ENCODE results near the gene LRP1B.

Gene LRP1B

DNA sequence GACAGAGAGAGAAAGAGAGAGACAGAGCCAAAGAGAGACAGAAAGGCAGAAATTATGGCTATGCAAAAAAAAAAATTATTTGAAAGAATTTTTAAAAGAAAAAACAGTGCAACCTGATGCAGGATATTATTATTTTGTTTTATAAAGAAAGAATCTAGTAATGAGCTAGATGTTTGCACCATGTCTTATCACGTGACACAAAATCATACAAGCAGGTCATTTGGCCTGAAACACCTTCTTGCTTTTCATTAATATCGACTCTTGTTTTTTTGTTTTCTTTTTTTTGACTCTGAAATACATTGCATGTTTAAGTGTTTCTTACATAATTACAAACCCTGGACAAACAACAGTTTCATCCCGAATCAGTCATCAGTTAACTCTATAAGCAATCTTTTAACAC lies 606.0 kb downstream of the LRP1B start:
- in situ Hi-C loops (cut with MboI; ENCODE audit: low sequenced_read_pairs), result no loop called here

DNA sequence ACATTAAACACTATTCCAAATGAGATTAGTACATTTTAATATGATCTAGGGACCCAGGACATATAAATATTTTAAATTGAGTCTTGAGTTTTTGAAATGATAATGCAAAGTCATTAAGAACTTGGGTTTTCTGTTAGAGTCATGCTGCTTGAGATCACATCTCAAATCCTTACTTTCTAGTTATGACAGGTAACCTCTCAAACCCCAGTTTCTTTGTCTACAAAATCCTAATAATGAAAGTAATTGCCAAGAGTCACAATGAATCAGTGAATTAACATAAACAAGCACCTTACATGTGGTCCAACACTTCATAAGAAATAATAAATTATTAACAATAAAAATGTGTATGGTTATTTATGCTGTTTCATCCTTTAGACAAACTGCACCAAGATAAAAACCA lies 607.6 kb downstream of the LRP1B start:
- in situ Hi-C loops (cut with MboI; ENCODE audit: low sequenced_read_pairs), result no loop called here

DNA sequence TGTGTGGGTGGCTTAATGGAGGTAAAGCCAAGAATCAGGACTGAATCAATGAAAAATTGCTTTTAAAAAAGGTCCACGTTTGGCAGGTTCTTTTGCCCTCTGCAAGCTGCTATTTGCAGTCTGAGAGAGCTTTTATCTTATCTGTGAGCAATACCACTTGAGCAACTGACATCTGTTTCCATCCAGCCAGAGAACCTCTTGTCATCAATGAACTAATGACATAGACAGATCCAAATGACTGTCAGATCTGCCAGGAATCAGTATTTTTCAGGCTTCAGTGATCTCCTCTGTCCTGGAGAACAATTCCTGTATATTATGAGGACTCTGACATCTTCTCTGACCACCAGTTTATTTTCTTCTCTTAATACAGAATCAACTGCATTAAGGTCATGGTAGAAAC lies 608.1 kb downstream of the LRP1B start:
- in situ Hi-C loops (cut with MboI; ENCODE audit: low sequenced_read_pairs), result no loop called here

DNA sequence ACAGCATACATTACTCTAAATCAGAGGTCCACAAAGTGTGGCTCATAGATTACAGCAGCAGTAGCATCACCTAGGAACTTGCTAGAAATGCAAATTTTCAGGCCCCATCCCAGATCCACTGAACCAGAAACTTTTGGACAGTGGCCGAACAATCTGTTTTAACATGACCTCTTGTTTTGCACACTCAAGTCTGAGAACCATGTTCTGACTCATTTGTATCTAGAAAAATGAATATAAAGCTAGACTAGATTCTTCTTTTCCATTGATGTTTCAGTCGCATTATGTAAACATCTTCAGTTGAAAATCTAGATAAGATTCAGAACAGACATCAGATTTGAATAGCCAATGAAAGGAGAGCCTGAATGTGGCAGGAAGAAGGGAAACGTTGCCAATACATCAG lies 608.8 kb downstream of the LRP1B start:
- in situ Hi-C loops (cut with MboI; ENCODE audit: low sequenced_read_pairs), result no loop called here

DNA sequence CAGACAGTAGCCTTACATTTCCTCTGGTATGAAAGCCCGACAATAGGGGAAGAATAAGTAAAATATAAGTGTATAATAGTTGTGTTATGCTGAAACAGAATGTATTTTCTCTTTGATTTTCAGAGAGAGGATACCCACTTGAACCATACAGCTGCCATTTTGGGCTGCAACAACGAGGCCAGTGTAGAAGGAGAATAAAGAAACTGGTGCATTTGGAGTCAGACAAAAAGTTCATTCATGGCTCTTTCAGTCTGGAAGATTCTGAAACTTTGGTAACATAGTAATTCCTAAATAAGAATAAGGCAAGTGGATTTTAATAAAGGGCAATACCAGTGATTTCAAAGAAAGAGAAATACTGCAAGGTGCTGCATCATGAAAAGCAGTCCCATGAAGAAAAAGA lies 610.9 kb downstream of the LRP1B start:
- in situ Hi-C loops (cut with MboI; ENCODE audit: low sequenced_read_pairs), result no loop called here

DNA sequence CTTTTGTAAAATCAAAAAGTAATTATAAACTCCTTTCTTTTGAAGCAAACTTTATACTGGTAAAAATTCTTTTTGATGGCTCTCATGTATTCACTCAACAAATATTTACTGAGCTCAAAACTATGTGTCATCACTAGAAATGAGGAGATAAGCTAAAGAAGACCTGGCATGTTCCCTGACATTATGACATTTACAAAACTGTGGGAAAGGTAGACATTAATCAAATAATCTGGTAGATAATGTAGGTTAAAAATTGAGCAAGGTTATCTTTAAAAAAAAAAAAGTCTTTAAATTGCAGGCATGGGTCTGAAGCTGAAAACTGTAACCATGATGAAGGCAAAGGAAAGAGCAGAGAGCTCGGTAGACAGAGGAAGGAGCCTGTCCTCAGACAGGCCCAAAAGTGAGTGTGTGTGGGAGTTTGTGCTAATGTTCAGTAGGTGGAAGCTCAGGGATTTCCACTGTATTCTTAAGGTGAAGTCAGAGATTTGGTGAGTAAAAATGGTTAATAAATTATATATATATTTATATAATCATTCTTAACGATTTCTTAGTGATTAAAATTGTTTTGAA lies 612.9 kb downstream of the LRP1B start:
- in situ Hi-C loops (cut with MboI; ENCODE audit: low sequenced_read_pairs), result no loop called here

DNA sequence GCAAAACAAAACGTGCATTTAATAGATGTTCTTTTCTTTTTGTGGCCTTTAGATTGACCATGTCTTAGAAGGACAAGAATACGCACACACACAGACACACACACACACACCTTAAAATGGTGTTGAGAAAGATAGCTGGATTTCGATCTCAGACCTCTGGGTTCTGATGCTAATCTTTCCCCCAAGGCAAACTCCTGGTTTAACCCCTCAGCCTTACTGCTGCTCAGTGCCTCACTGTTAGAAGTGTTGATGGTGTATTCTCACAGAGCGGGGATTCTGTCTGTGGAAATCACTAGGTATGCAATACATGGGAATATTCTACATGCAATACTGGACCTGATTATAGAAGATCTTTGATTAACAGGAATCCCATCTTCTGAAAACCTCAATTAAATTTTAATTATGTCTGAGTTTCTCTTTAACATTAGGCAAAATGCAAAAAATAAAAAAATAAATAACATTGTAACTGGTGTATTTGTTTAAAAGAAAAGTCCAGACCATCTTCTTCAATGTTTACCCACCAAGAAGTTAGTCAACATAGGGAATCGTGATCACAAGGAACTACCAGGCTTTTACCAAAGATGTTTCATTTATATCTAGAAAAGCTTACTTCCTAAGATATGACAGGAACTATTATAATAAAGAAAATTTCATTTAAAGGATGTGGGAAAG lies 613.5 kb downstream of the LRP1B start:
- in situ Hi-C loops (cut with MboI; ENCODE audit: low sequenced_read_pairs), result no loop called here

DNA sequence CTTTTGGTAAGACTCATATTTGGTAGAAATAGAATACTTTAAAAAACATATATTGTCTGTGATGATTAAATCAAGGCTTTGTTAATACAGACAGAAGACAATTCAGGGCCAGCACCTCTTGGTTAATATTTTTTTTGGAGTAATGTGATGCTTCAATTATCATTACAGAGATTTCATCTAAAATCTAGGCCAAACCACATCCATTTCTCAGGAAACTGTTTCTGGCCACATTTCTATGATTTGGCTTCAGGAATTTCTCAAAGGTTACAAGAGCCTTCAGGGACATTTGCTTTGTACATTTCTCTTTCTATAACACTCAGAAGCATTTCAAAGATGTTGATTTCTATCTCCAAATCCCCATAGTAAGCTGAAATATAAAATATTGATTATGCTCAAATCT lies 614.9 kb downstream of the LRP1B start:
- in situ Hi-C loops (cut with MboI; ENCODE audit: low sequenced_read_pairs), result no loop called here

DNA sequence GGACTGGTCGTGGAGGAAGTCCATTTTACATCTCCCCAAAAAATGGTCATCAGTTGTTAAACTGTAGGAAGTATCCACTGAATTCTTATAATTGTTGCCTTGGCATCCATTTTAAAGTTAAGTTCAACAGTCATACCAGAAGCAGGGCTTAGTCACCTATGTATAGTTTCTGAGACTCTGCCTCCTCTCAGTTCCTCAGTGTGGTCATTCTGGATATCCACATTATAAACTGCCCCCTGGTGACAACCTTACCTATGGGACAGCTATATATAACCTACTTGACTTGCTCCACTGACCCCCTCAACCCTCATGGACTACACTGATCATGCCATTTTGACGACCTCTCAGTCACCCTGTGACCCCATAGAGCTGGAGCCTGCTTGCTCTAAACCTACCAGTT lies 617.0 kb downstream of the LRP1B start:
- in situ Hi-C loops (cut with MboI; ENCODE audit: low sequenced_read_pairs), result no loop called here

DNA sequence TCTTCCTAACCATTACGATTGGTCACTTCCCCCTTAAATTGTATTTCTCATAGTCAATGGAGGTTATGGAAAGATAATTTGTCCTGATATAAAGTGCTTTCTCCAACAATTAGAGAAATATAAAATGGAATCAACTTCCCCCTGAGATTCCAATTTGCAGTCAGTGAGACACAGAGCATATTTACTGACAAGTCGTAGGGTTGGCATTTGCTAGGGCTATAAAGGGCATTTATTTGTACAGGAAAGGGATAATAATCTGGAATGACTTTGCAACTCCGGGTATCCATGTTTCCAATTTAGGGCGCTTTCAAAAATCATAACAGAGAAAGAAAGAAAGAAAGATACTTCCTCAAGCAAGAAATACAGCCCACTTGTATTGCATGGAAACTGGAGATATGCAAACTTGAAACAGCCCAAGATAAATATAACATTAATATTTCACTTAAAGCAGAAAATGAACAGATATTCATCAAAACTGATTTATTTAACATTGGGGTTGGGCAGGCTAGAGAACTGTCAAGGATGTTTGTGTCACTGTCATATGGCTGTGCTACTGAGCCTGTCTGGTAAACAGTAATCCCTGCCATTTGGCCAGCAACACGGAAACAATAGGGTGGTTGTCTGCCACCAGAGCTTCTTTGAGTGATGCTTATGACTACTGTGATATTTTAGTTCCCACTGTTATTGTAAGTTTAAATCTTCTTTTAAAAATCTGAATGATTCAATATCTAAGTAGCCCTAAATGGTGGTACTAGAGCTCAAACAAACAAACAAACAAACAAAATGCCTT lies 621.8 kb downstream of the LRP1B start:
- in situ Hi-C loops (cut with MboI; ENCODE audit: low sequenced_read_pairs), result no loop called here

DNA sequence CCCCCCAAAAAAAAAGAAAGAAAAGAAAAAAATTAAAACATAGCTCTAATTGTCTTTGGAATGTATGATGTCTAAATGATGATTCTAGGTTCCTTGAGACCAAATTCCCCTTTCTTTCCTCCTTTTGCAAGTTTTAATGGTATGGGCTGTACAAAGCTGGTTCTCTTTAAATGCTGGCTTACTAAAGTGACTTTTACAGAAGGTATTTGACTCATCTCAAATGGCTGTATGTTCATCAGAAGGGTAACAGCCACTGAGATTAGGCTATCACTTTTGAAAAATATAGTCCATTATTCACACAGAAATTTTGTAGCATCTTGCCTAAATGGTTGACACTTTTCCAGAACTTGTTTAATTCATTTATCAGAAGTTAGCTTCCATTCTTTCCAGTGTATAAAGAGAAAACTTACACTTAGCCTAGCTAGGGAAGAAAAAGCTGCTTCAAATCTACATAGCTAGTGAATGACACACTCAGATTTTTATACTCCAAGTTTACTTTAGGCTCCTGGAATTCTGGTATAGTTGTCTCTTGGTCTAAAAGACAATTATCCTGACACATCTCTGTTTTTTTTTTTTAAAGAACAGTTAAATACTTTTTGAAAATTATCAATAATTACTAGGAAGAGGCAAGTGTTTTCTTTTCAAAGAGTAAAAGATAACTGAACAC lies 622.6 kb downstream of the LRP1B start:
- in situ Hi-C loops (cut with MboI; ENCODE audit: low sequenced_read_pairs), result no loop called here

DNA sequence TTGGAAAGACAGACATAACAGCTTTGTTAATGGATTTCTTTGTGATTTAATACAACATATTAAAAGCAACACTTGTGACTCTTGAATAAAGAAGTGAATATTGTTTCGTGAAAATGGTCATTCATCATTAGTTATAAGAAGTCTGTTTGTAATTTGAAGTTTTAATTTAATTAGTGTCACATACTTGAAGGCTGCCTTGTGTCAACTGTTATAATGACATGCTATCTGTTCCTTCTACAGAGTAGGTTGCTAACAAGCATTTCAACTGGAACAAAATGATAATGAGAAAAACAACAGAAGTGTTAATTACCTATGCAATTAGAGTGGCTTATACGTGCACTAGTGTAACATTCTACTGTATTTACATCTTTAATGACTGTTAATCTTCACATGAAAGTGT lies 624.7 kb downstream of the LRP1B start:
- in situ Hi-C loops (cut with MboI; ENCODE audit: low sequenced_read_pairs), result no loop called here

DNA sequence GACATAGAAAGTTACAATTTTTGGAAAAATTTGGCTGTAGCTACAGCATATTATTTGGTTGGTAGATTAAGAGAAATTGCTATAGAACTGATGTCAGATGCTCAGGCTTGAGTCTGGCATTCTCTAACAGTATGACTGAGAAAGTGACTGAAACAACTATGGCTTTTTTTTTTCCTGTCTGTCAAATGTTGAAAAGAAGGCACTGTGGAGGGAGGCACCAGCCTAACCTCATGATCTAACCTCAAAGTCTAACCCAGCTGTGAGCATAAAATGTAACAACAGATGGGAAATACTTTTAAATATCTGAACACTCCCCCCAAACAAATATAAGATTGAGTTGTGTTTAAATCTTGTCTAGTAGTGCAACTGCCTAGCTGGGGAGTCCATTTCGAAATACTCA lies 629.1 kb downstream of the LRP1B start:
- in situ Hi-C loops (cut with MboI; ENCODE audit: low sequenced_read_pairs), result no loop called here

DNA sequence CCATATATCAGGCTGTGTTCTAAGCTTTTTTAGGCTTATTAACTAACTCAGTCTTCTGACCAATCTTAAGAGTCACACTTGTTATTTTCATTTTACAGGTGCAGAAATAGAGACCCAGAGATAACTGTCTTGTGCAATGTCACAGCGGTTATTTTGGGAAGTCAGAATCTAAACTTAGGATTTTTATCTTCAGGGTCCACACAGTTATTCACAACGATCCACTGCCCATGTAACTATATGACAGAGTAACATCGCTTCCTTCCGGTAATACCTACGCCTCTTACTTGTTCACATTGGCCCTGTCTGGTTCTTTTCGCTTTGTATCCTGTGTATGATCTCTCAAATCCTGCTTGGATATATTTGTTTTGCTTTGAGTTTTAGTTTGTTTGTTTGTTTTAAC lies 631.7 kb downstream of the LRP1B start:
- in situ Hi-C loops (cut with MboI; ENCODE audit: low sequenced_read_pairs), result no loop called here

DNA sequence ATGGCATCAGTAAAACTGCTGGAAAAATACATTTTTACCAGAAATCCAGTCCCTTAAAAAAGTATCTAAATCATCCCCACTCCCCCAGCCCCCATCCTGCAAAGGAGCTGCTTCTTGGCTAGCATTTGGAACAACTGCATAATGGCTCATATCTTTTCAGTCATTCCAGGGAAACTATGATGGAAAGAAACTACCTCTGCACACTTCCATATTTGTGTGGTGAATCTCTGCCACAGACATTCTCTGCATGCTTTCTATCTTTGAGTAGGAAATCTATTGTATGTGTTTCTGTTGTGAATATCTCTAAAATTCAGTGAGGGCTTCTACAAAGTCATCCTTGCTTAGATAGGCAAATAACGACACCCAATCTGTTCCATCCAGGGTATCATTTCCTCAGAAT lies 632.3 kb downstream of the LRP1B start:
- in situ Hi-C loops (cut with MboI; ENCODE audit: low sequenced_read_pairs), result no loop called here

DNA sequence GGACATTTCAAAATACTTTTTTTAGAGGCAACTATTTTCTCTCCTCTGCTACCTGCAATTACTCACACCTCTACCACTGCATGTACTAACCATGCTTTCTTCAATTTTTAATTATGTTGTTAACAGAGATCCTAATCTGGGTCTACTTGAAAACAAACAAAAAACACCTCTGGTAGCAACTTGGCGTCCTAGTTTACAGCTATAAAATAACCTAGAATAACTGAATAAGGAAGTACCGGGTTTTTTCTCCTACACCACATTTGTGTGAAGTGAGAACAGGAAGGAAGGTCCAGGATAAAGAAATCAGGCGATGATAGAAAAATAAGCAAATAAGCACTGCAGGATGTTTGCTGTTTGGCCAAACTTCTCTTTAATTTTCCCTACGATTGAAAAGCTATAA lies 633.5 kb downstream of the LRP1B start:
- in situ Hi-C loops (cut with MboI; ENCODE audit: low sequenced_read_pairs), result no loop called here

DNA sequence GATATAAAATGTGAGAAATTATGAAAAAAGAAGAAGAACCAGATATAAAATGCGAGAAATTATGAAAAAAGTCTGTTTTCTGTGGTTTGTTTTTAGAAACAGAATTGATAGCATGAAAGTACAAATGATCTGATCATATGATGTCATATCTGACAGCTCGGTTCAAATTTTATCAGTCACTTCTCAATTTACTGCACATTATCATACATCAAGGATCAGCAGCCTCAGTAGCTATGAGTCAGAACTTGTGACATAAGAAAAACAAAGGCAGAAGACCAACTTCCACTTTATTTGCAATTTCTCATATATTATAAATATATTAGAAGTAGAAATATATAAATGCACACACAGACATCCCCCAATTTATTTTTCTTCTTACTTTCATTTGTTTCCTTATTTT lies 634.0 kb downstream of the LRP1B start:
- in situ Hi-C loops (cut with MboI; ENCODE audit: low sequenced_read_pairs), result no loop called here

DNA sequence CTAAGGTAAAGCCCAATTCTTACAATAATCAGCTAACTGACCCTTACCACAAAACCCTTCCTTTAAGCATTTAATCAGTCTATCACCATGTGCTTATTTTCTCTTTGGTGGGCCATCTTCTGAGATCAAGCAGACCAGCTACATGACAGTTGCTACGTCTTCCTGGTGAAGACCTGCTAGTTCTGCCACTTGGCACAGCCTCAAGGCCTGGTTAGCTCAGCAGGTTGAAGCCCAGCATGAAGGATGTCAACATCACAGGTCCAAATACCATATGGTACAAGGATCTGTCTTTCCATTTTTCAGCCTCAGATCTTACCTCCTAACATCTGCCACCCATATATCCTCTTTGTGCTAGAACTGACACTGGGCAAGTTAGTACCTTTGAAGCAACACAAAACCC lies 636.9 kb downstream of the LRP1B start:
- in situ Hi-C loops (cut with MboI; ENCODE audit: low sequenced_read_pairs), result no loop called here

DNA sequence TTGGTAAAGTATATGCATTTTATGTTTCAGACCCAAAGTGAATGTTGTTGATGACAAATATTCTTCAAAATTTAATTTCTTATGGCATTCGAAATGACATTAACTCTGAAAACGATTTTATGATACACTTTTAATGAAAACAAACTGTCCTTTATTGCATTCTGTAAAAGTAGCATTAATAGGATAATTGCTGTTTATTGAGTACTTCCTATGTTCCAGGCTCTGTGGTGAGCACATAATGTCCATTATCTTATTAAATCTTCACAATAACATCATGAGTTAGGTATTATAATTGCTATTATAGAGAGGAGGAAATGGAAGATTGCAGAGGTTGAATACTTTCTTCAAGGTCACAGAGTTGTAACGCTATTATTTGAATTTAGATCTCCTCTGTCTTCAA lies 638.0 kb downstream of the LRP1B start:
- in situ Hi-C loops (cut with MboI; ENCODE audit: low sequenced_read_pairs), result no loop called here

DNA sequence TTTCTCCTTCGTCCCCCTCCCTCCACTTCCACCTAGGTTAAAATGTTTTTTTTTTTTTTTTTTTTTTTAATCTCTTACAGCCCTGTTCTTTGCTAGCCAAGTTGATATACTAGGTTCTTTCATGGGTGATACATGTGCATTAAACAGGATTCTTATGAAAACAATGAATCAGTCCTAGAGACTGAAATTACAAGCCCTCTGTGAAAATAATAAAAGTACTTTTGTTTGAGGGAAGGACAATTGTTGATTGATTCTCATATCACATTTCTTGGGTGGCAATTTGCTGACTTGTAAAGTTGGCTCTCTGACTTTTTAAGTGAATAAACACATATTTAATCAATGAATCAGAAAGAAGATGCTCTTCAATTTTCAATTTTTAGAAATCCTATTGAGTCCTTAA lies 639.9 kb downstream of the LRP1B start:
- in situ Hi-C loops (cut with MboI; ENCODE audit: low sequenced_read_pairs), result no loop called here

DNA sequence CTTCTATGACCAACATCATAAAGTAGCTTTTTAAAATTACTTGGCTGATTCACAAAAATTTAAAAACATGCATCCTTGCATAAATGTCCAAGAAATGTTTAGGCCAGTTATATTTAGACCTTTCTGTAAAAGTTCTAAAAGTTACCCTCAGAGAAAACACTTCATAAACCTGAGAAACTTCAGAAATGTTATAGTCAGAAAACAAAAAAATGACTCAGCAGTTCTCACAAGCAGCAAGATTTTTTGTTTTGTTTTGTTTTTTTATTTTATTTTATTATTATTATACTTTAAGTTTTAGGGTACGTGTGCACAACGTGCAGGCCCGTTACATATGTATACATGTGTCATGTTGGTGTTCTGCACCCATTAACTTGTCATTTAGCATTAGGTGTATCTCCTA lies 648.1 kb downstream of the LRP1B start:
- in situ Hi-C loops (cut with MboI; ENCODE audit: low sequenced_read_pairs), result no loop called here

DNA sequence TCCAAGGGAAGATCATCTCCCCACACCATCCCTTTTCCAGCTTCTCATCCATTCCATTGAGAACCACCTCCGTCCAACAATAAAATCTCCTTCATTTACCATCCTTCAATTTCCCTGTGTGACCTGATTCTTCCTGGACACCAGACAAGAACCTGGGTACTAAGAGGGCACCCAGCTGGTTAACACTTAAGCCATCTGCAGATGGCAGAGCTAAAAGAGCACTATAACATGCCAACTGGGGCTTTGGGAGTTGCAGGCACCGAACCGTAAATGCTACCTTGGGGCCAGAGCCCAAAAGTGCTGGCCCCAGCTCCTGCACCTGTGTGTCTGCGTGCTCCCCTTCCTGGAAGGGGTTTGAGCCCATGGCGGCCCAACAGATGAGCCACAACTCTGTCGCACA lies 655.0 kb downstream of the LRP1B start:
- in situ Hi-C loops (cut with MboI; ENCODE audit: low sequenced_read_pairs), result no loop called here
